ENCODE data around the gene STAMBPL1. TPM values are rescaled to one million over a fixed set of nuclear protein-coding genes. Genes with fewer than 3 reads are reported as not detected.

The STAMBPL1 gene
- polyA plus RNA-seq, 1 donor from 2014 or later: 21.9 TPM

DNA sequence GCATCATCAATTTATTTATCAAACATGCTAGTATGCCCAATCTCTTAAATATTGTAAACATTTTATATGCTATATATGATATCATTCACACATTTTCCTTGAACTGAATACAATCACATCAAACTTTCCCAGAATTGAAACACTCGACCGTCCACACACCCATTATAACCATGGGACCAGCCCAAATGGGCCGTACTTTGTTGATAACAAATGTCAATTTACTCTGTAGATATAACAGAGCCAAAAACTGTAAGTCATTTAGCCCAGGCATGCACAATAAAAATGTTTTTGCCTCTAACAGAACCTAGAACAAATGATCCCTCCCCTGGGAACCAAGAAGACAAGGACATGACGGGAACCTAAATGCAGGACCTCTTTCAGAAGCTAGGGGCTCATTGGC lies 27.7 kb upstream of the STAMBPL1 start:
- H3K9me2 ChIP-seq (ENCODE audit: insufficient read depth, low read length): no peaks in the 10 kb centered on the region
- no peaks in the 10 kb centered on the region for H3F3A ChIP-seq (ENCODE audit: insufficient read depth, low read length, poor library complexity, severe bottlenecking)
- no peaks in the 10 kb centered on the region for H3K79me2 ChIP-seq (replicated peaks; ENCODE audit: insufficient read depth, low read length)
- TF ChIP-seq TAF1 (IDR thresholded peaks at IDR 0.05; ENCODE audit: low read depth) (no peak), RAD21 (conservative IDR thresholded peaks at IDR 0.05) (no peak), REST (IDR thresholded peaks at IDR 0.05; ENCODE audit: borderline replicate concordance) (no peak), MXI1 (conservative IDR thresholded peaks at IDR 0.05; ENCODE audit: poor library complexity, severe bottlenecking) (no peak)
- TF ChIP-seq, protein P1, sequence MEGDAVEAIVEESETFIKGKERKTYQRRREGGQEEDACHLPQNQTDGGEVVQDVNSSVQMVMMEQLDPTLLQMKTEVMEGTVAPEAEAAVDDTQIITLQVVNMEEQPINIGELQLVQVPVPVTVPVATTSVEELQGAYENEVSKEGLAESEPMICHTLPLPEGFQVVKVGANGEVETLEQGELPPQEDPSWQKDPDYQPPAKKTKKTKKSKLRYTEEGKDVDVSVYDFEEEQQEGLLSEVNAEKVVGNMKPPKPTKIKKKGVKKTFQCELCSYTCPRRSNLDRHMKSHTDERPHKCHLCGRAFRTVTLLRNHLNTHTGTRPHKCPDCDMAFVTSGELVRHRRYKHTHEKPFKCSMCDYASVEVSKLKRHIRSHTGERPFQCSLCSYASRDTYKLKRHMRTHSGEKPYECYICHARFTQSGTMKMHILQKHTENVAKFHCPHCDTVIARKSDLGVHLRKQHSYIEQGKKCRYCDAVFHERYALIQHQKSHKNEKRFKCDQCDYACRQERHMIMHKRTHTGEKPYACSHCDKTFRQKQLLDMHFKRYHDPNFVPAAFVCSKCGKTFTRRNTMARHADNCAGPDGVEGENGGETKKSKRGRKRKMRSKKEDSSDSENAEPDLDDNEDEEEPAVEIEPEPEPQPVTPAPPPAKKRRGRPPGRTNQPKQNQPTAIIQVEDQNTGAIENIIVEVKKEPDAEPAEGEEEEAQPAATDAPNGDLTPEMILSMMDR (IDR thresholded peaks at IDR 0.05; ENCODE audit: poor library complexity, severe bottlenecking): no peak
- no peaks in the 10 kb centered on the region for H4K20me1 ChIP-seq (ENCODE audit: insufficient read depth)
- H2AFZ ChIP-seq (ENCODE audit: low read depth, low read length): no peak overlapping the region
- no peak overlapping the region for H3K4me2 ChIP-seq (ENCODE audit: low read length)
- no peak overlapping the region for H3K9ac ChIP-seq (ENCODE audit: low read length)
- no peaks in the 10 kb centered on the region for H3K27me3 ChIP-seq (ENCODE audit: insufficient read depth, low read depth, low read length)
- H3K36me3 ChIP-seq (ENCODE audit: insufficient read depth, low read length): no peaks in the 10 kb centered on the region
- no peaks in the 10 kb centered on the region for H3K9me3 ChIP-seq (ENCODE audit: low read length)
- no peak overlapping the region for H3K27ac ChIP-seq (ENCODE audit: low read length)
- no peak overlapping the region for H3K4me3 ChIP-seq (ENCODE audit: low read length)

GRCh38 chr10:88853155-88853881 lies 26.7 kb upstream of the STAMBPL1 start:
- Histone ChIP-seq H3K27ac (ENCODE audit: low read length) (no peak overlapping the region), H3K9me2 (ENCODE audit: insufficient read depth, low read length) (no peaks in the 10 kb centered on the region), H2AFZ (ENCODE audit: low read depth, low read length) (no peak overlapping the region), H3K79me2 (replicated peaks; ENCODE audit: insufficient read depth, low read length) (no peaks in the 10 kb centered on the region), H3K9ac (ENCODE audit: low read length) (no peak overlapping the region), H4K20me1 (ENCODE audit: insufficient read depth) (no peaks in the 10 kb centered on the region), H3K36me3 (ENCODE audit: insufficient read depth, low read length) (no peaks in the 10 kb centered on the region), H3K4me3 (ENCODE audit: low read length) (no peak overlapping the region), H3K9me3 (ENCODE audit: low read length) (no peaks in the 10 kb centered on the region), H3F3A (ENCODE audit: insufficient read depth, low read length, poor library complexity, severe bottlenecking) (no peaks in the 10 kb centered on the region), H3K27me3 (ENCODE audit: insufficient read depth, low read depth, low read length) (no peaks in the 10 kb centered on the region), H3K4me2 (ENCODE audit: low read length) (no peak overlapping the region)
- no peak for TF ChIP-seq SMC3 (conservative IDR thresholded peaks at IDR 0.05; ENCODE audit: poor library complexity)
- no peak for TF ChIP-seq REST (IDR thresholded peaks at IDR 0.05; ENCODE audit: borderline replicate concordance)

Data from neural cell (in vitro differentiated cells).